HUES48 (cell line): ENCODE data around the gene MISP.

Experiments
- H3K27ac ChIP-seq: one replicate; pipeline ENCODE4 v1.7.0; 2013; ENCODE audit warnings: low read depth, low read length, inconsistent platforms
- H3K27me3 ChIP-seq: 2 replicates; pipeline ENCODE4 v1.6.1; 2013; ENCODE audit warnings: mild to moderate bottlenecking, low read length; ENCODE audit not compliant: control insufficient read depth, insufficient read depth
- H3K36me3 ChIP-seq: 2 replicates; pipeline ENCODE4 v1.6.1; 2013; ENCODE audit warnings: low read length; ENCODE audit not compliant: control insufficient read depth, insufficient read depth
- H3K4me1 ChIP-seq: 2 replicates; pipeline ENCODE4 v1.6.1; 2013; ENCODE audit warnings: mild to moderate bottlenecking, low read length; ENCODE audit not compliant: control insufficient read depth, insufficient read depth
- H3K4me3 ChIP-seq: 2 replicates; pipeline ENCODE4 v1.5.1; 2013; ENCODE audit warnings: mild to moderate bottlenecking, low read depth, low read length
- H3K9ac ChIP-seq: 2 replicates; pipeline ENCODE4 v1.6.1; 2013; ENCODE audit warnings: mild to moderate bottlenecking, low read depth, low read length, moderate library complexity
- H3K9me3 ChIP-seq: 2 replicates; pipeline ENCODE4 v1.6.1; 2013; ENCODE audit warnings: low read length; ENCODE audit not compliant: control insufficient read depth, insufficient read depth

The MISP gene

DNA sequence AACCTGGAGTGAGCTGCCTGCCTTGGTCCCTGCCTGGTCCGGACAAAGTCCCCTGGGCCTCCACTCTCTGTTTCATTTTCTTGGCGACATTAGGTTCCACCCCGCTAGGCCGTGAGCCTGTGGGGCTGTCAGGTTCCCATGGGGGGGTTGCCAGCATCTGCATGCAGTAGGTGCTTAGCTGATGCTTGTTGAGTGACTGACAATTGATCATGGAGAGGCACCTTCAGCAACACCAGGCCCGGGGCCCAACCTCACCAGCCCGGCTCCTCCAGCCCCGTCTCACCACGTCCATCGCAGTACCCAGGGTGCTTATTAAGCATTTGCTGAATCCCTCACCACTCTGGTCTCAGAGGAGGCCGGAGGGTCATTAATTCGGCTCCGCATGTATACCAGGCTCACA is 13.4 kb downstream of the MISP start:
- Histone ChIP-seq H3K36me3 (no peaks in the 10 kb centered on the region), H3K4me1 (no peaks in the 10 kb centered on the region), H3K9me3 (no peaks in the 10 kb centered on the region), H3K4me3 (no peak overlapping the region), H3K27ac (no peak overlapping the region), H3K9ac (no peak overlapping the region), H3K27me3 (no peaks in the 10 kb centered on the region)

- Histone ChIP-seq H3K27me3 (no peaks in the 10 kb centered on the region), H3K27ac (no peak overlapping the region), H3K4me3 (no peak overlapping the region), H3K9me3 (no peaks in the 10 kb centered on the region), H3K9ac (no peak overlapping the region), H3K4me1 (no peaks in the 10 kb centered on the region), H3K36me3 (no peaks in the 10 kb centered on the region)
These were observed 14.3 kb downstream of the MISP start for GRCh38 chr19:765179-765738.

- H3K27me3 ChIP-seq: no peaks in the 10 kb centered on the region
- no peak overlapping the region for H3K9ac ChIP-seq
- no peak overlapping the region for H3K4me3 ChIP-seq
- H3K9me3 ChIP-seq: no peaks in the 10 kb centered on the region
- no peak overlapping the region for H3K27ac ChIP-seq
- no peaks in the 10 kb centered on the region for H3K36me3 ChIP-seq
- H3K4me1 ChIP-seq: no peaks in the 10 kb centered on the region
These were observed 17.5 kb downstream of the MISP start for GRCh38 chr19:768424-768823.

DNA sequence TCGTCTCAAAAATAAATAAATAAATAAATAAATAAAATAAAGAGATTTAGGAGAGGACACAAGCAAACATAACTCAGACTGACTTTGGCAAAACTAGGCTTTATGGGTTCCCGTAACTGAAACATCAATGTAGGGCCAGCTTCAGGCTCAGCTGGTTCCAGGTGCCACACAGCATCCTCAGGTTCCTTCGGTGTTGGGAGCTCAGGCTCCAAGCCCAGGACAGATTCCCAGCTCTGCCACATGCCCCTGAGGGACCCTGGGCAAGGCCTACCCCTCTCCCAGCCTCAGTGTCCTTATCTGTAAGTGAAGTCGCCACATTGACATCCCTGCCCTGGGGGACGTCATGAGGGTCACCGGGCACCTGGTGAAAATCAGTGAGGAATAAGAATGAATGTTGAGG is 18.7 kb downstream of the MISP start:
- Histone ChIP-seq H3K4me1 (no peaks in the 10 kb centered on the region), H3K9me3 (no peaks in the 10 kb centered on the region), H3K36me3 (no peaks in the 10 kb centered on the region), H3K27ac (no peak overlapping the region), H3K9ac (no peak overlapping the region), H3K4me3 (no peak overlapping the region), H3K27me3 (no peaks in the 10 kb centered on the region)

DNA sequence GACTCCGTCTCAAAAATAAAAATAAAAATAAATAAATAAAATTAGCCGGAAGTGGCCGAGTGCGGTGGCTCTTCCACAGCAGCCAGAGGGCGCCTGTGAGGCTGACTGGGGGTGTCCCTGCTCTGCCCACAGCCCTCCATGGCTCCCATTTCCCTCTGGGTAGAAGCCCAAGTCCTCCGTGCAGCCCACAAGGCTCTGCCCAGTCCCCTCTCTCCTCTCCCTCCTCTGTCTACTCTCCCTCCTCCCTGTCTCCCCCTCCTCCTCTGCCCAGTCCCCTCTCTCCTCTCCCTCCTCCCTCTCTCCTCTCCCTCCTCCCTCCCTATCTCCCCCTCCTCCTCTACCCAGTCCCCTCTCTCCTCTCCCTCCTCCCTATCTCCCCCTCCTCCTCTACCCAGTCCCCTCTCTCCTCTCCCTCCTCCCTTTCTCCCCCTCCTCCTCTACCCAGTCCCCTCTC is 20.4 kb downstream of the MISP start:
- Histone ChIP-seq H3K27me3 (no peaks in the 10 kb centered on the region), H3K4me1 (no peaks in the 10 kb centered on the region), H3K4me3 (no peak overlapping the region), H3K36me3 (no peaks in the 10 kb centered on the region), H3K9me3 (no peaks in the 10 kb centered on the region), H3K9ac (no peak overlapping the region), H3K27ac (no peak overlapping the region)

DNA sequence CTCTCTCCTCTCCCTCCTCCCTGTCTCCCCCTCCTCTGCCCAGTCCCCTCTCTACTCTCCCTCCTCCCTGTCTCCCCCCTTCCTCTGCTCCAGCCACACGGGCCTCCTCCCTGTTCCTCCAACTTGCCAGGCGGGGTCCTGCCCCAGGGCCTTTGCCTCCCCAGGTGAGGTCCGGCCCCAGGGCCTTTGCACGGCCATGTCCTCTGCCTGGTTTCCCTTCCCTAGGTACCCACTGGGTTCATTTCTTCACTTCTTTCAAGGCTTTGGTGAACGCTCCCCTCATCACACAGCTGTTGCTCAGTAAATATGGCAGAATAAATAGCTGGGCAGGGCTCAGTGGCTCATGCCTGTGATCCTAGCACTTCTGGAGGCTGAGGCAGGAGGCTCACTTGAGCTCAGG is 21.2 kb downstream of the MISP start:
- Histone ChIP-seq H3K9ac (no peak overlapping the region), H3K36me3 (no peaks in the 10 kb centered on the region), H3K9me3 (no peaks in the 10 kb centered on the region), H3K27ac (no peak overlapping the region), H3K27me3 (no peaks in the 10 kb centered on the region), H3K4me3 (no peak overlapping the region), H3K4me1 (no peaks in the 10 kb centered on the region)

DNA sequence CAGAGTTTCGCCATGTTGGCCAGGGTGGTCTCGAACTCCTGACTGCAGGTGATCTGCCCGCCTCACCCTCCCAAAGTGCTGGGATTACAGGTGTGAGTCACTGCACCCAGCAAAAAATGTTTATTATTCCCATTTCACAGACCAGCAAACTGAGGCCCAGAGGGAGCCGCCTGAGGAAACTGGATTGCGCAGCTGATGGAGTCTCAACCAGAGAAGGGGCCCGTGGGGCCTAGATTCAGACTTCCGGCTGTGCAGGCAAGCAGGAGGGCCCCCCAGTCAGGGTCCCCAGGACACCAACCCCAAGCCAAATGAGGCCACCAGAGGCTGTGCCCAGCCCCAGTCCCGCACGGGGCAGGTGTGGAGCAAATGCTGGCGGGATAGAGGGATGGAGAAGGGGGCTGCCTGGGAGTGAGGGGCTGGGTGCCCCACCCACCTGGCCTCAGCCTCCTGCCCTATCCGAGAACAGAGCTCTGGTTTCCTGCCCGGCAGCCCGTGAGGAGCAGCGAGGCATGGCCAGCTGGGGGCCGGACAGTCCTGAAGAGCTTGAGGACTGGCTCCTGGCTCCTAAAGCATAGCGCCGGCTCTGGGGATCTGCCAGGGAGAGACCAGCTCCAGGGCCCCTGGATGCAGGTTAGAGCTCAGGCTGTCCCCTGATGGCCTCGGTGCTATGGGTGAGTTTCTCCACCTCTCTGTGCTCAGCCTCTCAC is 22.0 kb downstream of the MISP start:
- H3K27ac ChIP-seq: no peak overlapping the region
- H3K4me1 ChIP-seq: no peaks in the 10 kb centered on the region
- H3K9ac ChIP-seq: no peak overlapping the region
- no peak overlapping the region for H3K4me3 ChIP-seq
- no peaks in the 10 kb centered on the region for H3K9me3 ChIP-seq
- H3K27me3 ChIP-seq: no peaks in the 10 kb centered on the region
- no peaks in the 10 kb centered on the region for H3K36me3 ChIP-seq

GRCh38 chr19:776549-776948 is 25.6 kb downstream of the MISP start:
- Histone ChIP-seq H3K4me3 (no peak overlapping the region), H3K9ac (no peak overlapping the region), H3K27me3 (no peaks in the 10 kb centered on the region), H3K36me3 (no peaks in the 10 kb centered on the region), H3K9me3 (no peaks in the 10 kb centered on the region), H3K27ac (no peak overlapping the region), H3K4me1 (no peaks in the 10 kb centered on the region)

DNA sequence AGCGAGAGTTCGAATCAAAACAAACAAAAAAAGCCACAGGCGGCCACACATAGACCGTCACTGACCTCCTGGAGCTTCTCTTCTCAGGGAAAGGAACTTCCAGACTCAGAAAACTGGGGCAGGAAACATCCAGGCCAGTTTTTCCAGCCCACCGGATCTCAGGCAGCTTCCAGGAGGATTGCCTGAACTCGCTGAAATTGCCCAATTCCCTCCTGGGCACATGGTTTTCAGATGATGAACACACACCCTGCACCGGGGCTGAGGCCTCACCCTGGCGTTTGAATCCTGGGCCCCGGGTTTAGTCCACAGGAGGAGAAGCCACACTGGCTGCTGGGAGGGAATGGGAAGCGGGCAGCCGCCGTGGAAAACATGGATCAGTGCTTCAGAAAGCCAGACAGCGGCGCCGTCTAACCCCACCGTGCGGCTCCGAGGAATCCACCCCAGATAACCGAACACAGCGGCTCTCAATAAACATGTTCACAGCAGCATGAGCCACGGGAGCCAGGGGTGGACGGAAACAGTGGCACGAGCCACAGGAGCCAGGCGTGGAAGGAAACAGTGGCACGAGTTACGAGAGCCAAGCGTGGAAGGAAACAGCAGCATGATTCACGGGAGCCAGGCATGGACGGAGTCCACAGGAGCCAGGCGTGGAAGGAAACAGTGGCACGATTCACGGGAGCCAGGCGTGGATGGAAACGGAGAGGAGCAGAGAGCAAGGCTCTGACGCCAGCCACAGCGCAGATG is 28.2 kb downstream of the MISP start:
- Histone ChIP-seq H3K27ac (no peak overlapping the region), H3K4me3 (no peak overlapping the region)

GRCh38 chr19:780935-781334 is 30.0 kb downstream of the MISP start:
- peaks cover 17% of the 10 kb centered on the region for H3K4me1 ChIP-seq
- H3K4me3 ChIP-seq: no peak overlapping the region
- no peak overlapping the region for H3K9ac ChIP-seq
- H3K27ac ChIP-seq: no peak overlapping the region
- no peaks in the 10 kb centered on the region for H3K9me3 ChIP-seq
- no peaks in the 10 kb centered on the region for H3K36me3 ChIP-seq
- H3K27me3 ChIP-seq: no peaks in the 10 kb centered on the region

More for the DNA sequence above, 28.2 kb downstream of the MISP start:
- Histone ChIP-seq H3K9me3 (no peaks in the 10 kb centered on the region), H3K9ac (no peak overlapping the region), H3K27me3 (no peaks in the 10 kb centered on the region), H3K36me3 (no peaks in the 10 kb centered on the region), H3K4me1 (peaks cover 17% of the 10 kb centered on the region)

- Histone ChIP-seq H3K4me1 (peaks cover 17% of the 10 kb centered on the region), H3K9ac (peak overlapping the region; percentile 61), H3K9me3 (no peaks in the 10 kb centered on the region), H3K27me3 (no peaks in the 10 kb centered on the region), H3K27ac (peak overlapping the region; percentile 91), H3K4me3 (peak overlapping the region; percentile 49), H3K36me3 (no peaks in the 10 kb centered on the region)
These were observed 30.9 kb downstream of the MISP start for GRCh38 chr19:781800-782184.
